WTC11 (cell line): ENCODE data around the gene GUCY2D. TPM values are rescaled to one million over a fixed set of nuclear protein-coding genes. Genes with fewer than 3 reads are reported as not detected.
"Not testable (repeated sequence)": the region's sequence is repeated elsewhere in the genome, so short reads cannot be mapped to it uniquely, and the experiment has no call there.

Source experiments
- ATAC-seq: fragments of 200-7000 bp; cut with Tn5 transposase; 2 replicates; pipeline ENCODE4 v1.10.0; 2021; ENCODE audit warnings: mild to moderate bottlenecking, moderate library complexity
- CTCF ChIA-PET: fragments of 300-600 bp; sonication (Branson Sonifier 250); formaldehyde crosslinking; loops from one replicate; lab custom pipeline; 2021; ENCODE audit warnings: antibody characterized with exemption; lab: Charles Lee
- POLR2A ChIA-PET: fragments of 350-600 bp; sonication (Branson Sonifier 250); formaldehyde crosslinking; loops from one replicate; lab custom pipeline; 2021; ENCODE audit warnings: antibody characterized with exemption; lab: Charles Lee
- DNase-seq: peaks from one replicate; pipeline ENCODE4 v3.0.0; 2021; ENCODE audit warnings: low spot score
- H3K27ac Mint-ChIP-seq: 2 replicates; pipeline ENCODE4 v1.8.0; 2021; ENCODE audit warnings: mixed read lengths
- H3K27me3 Mint-ChIP-seq: 2 replicates; pipeline ENCODE4 v1.8.0; 2021; ENCODE audit warnings: low read depth, mild to moderate bottlenecking, moderate library complexity, mixed read lengths
- H3K36me3 Mint-ChIP-seq: 2 replicates; pipeline ENCODE4 v1.8.0; 2021; ENCODE audit warnings: mixed read lengths
- H3K4me1 Mint-ChIP-seq: 2 replicates; pipeline ENCODE4 v1.8.0; 2022; ENCODE audit warnings: mixed read lengths
- H3K4me3 Mint-ChIP-seq: 2 replicates; pipeline ENCODE4 v1.8.0; 2021; ENCODE audit warnings: mild to moderate bottlenecking, moderate library complexity, mixed read lengths
- H3K9me3 Mint-ChIP-seq: 2 replicates; pipeline ENCODE4 v1.8.0; 2021; ENCODE audit warnings: mixed read lengths
- ATF1 ChIP-seq: sonication (generic); formaldehyde crosslinking; IDR thresholded peaks from 2 replicates; pipeline ENCODE4 v1.8.1; 2023; ENCODE audit warnings: mild to moderate bottlenecking, moderate library complexity, missing genetic modification reagents
- CTCF ChIP-seq: fragments of 200-600 bp; IDR thresholded peaks from 2 replicates; pipeline ENCODE4 v1.8.0; 2022; ENCODE audit warnings: antibody characterized with exemption
- EMX1 ChIP-seq: fragments of 250-450 bp; sonication (Bioruptor Pico); IDR thresholded peaks from 2 replicates; pipeline ENCODE4 v1.8.0; 2021; ENCODE audit warnings: mild to moderate bottlenecking
- FOXP4 ChIP-seq: sonication (generic); formaldehyde crosslinking; IDR thresholded peaks from 2 replicates; pipeline ENCODE4 v1.8.0; 2022; ENCODE audit warnings: mild to moderate bottlenecking, missing genetic modification reagents
- IRF2 ChIP-seq: sonication (generic); formaldehyde crosslinking; IDR thresholded peaks from 2 replicates; pipeline ENCODE4 v1.8.0; 2022; ENCODE audit warnings: low read depth, missing genetic modification reagents, borderline replicate concordance
- MLX ChIP-seq: sonication (generic); formaldehyde crosslinking; IDR thresholded peaks from 2 replicates; pipeline ENCODE4 v1.8.1; 2023; ENCODE audit warnings: mild to moderate bottlenecking, missing genetic modification reagents, moderate library complexity
- NR3C1 ChIP-seq: sonication (generic); formaldehyde crosslinking; conservative IDR thresholded peaks from 2 replicates; pipeline ENCODE4 v1.8.1; 2023; ENCODE audit warnings: low read depth, mild to moderate bottlenecking, missing genetic modification reagents
- SOX15 ChIP-seq: fragments of 250-450 bp; sonication (Bioruptor Pico); IDR thresholded peaks from 2 replicates; pipeline ENCODE4 v1.9.0; 2021; ENCODE audit warnings: mild to moderate bottlenecking
- TEAD1 ChIP-seq: sonication (generic); formaldehyde crosslinking; IDR thresholded peaks from 2 replicates; pipeline ENCODE4 v1.8.0; 2022; ENCODE audit warnings: mild to moderate bottlenecking, missing genetic modification reagents
- ZBTB21 ChIP-seq: sonication (generic); formaldehyde crosslinking; IDR thresholded peaks from 2 replicates; pipeline ENCODE4 v1.8.1; 2023; ENCODE audit warnings: mild to moderate bottlenecking, missing genetic modification reagents, borderline replicate concordance
- ZMAT4 ChIP-seq: fragments of 250-450 bp; sonication (Bioruptor Pico); IDR thresholded peaks from 2 replicates; pipeline ENCODE4 v1.9.0; 2021; ENCODE audit warnings: mild to moderate bottlenecking
- ZNF396 ChIP-seq: fragments of 250-450 bp; sonication (Bioruptor Pico); IDR thresholded peaks from 2 replicates; pipeline ENCODE4 v1.8.0; 2021; ENCODE audit warnings: mild to moderate bottlenecking, moderate library complexity, borderline replicate concordance
- total RNA-seq: library from RNA; stranded (reverse); gene quantifications from 3 replicates; pipeline ENCODE4 v1.2.3, GENCODE V29; 2021
- TF ChIP-seq, protein P1 (sequence below): sonication (generic); formaldehyde crosslinking; IDR thresholded peaks from 2 replicates; pipeline ENCODE4 v1.8.0; 2022; ENCODE audit warnings: mild to moderate bottlenecking, missing genetic modification reagents
- TF ChIP-seq, protein P2 (sequence below): sonication (generic); formaldehyde crosslinking; IDR thresholded peaks from 2 replicates; pipeline ENCODE4 v1.8.1; 2023; ENCODE audit warnings: mild to moderate bottlenecking, moderate library complexity, missing genetic modification reagents
- TF ChIP-seq, protein P3 (sequence below): sonication (generic); formaldehyde crosslinking; IDR thresholded peaks from 2 replicates; pipeline ENCODE4 v1.8.1; 2023; ENCODE audit warnings: mild to moderate bottlenecking, missing genetic modification reagents, borderline replicate concordance

Gene GUCY2D
- total RNA-seq, 1 experiment from 2014 or later: 0.87 TPM

DNA sequence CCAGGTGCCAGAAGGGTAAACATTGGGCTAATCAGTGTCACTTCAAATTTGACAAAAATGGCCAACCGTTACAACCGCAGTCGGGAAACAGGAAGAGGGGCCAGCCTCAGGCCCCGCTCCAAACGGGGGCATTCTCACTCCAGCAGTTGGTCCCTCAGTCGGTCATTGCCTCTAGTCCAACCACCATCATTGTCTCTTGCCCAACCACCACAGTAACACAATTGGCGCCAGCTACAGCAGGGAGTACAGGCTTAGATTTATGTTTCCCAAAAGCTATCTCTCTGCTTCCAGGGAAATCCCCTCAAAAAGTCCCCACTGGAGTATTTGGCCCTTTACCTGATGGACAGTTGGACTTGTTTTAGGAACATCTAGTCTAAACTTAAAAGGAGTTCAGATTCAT lies 56.7 kb downstream of the GUCY2D start (continued):
- no peak for TF ChIP-seq ZNF396 (CRISPR knock-in tag)
- TF ChIP-seq, protein P1, sequence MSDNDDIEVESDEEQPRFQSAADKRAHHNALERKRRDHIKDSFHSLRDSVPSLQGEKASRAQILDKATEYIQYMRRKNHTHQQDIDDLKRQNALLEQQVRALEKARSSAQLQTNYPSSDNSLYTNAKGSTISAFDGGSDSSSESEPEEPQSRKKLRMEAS (CRISPR knock-in tag): no peak

DNA sequence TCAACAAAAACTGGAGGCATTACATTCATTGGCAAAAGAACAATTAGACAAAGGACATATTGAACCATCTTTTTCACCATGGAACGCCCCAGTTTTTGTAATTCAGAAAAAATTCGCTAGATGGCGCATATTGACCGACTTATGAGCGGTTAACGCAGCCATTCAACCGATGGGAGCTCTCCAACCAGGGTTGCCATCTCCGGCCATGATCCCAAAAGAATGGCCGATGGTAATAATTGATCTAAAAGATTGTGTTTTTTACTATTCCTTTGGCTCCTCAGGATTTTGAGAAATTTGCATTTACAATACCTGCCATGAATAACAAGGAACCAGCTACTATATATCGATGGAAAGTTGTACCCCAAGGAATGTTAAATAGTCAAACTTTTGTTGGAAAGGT lies 57.9 kb downstream of the GUCY2D start:
- CTCF ChIA-PET: interaction anchor here (0.6 to 11.8 kb wide), 64 partner anchors 11 to 725 kb away, joined by 3 to 380 read pairs (median 4); partner anchors contain the start of genes ALOX15B, ALOXE3, BORCS6 and CNTROB
- peaks cover 45% of the 10 kb centered on the region for H3K27me3 Mint-ChIP-seq
- no peak overlapping the region for H3K4me3 Mint-ChIP-seq
- no peak for TF ChIP-seq IRF2 (CRISPR knock-in tag)
- TF ChIP-seq CTCF: peak; percentile 68
- peaks cover 52% of the 10 kb centered on the region for H3K4me1 Mint-ChIP-seq
- POLR2A ChIA-PET: interaction anchor here (0.6 to 1.0 kb wide), 4 partner anchors 60 to 147 kb away, joined by 3 to 6 read pairs (median 4); no protein-coding TSS in a partner anchor
- H3K36me3 Mint-ChIP-seq: no peaks in the 10 kb centered on the region
- DNase-seq (peak; percentile 60), ATAC-seq (peak; percentile 18; the same call in 1 of the 2 replicates)
- H3K27ac Mint-ChIP-seq: no peak overlapping the region
- H3K9me3 Mint-ChIP-seq: no peaks in the 10 kb centered on the region

GRCh38 chr17:8061851-8062250 lies 59.4 kb downstream of the GUCY2D start:
- ChIA-PET POLR2A (interaction anchor here (1.6 kb wide), 1 partner anchor 42 kb away, joined by 3 read pairs; no protein-coding TSS in a partner anchor), CTCF (interaction anchor here (1.3 to 11.8 kb wide), 8 partner anchors 13 to 229 kb away, joined by 4 to 380 read pairs (median 31); partner anchors contain the start of genes ALOXE3, HES7 and KDM6B)
- not testable (repeated sequence) for ATAC-seq, H3K27ac Mint-ChIP-seq, H3K36me3 Mint-ChIP-seq, H3K9me3 Mint-ChIP-seq
- peaks cover 56% of the 10 kb centered on the region for H3K4me1 Mint-ChIP-seq
- H3K4me3 Mint-ChIP-seq: peak overlapping the region; percentile 73
- DNase-seq: peak; percentile 42
- peaks cover 40% of the 10 kb centered on the region for H3K27me3 Mint-ChIP-seq

DNA sequence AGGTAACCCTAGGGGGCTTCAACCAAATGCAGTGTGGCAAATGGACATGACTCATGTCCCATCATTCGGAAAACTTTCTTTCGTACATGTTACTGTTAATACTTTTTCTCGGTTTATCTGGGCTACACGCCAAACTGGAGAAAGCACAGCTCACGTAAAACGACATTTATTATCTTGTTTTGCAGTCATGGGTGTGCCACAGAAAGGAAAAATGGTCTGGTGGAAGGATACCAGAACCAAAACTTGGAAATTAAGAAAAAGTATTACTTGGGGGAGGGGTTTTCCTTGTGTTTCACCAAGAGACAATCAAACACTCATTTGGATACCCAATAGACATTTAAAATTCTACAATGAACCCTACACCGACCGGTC lies 60.0 kb downstream of the GUCY2D start:
- ChIA-PET CTCF (interaction anchor here (0.6 to 11.8 kb wide), 9 partner anchors 12 to 229 kb away, joined by 3 to 380 read pairs (median 6); partner anchors contain the start of genes ALOXE3, HES7 and KDM6B), POLR2A (interaction anchor here (1.0 to 1.6 kb wide), 2 partner anchors 11 to 41 kb away, joined by 3 read pairs; no protein-coding TSS in a partner anchor)
- no peak overlapping the region for H3K27ac Mint-ChIP-seq
- H3K4me1 Mint-ChIP-seq: peaks cover 58% of the 10 kb centered on the region
- H3K36me3 Mint-ChIP-seq: no peaks in the 10 kb centered on the region
- peak overlapping the region; percentile 73 for H3K4me3 Mint-ChIP-seq
- ATAC-seq (no peak), DNase-seq (no peak)
- peaks cover 34% of the 10 kb centered on the region for H3K27me3 Mint-ChIP-seq
- no peaks in the 10 kb centered on the region for H3K9me3 Mint-ChIP-seq
- TF ChIP-seq EMX1: no peak
- TF ChIP-seq TEAD1: no peak
- no peak for TF ChIP-seq ZMAT4
- no peak for TF ChIP-seq FOXP4 (CRISPR knock-in tag)
- no peak for TF ChIP-seq MLX (CRISPR knock-in tag)
- no peak for TF ChIP-seq NR3C1 (CRISPR knock-in tag)
- no peak for TF ChIP-seq CTCF
- TF ChIP-seq ATF1: no peak
- TF ChIP-seq, protein P2, sequence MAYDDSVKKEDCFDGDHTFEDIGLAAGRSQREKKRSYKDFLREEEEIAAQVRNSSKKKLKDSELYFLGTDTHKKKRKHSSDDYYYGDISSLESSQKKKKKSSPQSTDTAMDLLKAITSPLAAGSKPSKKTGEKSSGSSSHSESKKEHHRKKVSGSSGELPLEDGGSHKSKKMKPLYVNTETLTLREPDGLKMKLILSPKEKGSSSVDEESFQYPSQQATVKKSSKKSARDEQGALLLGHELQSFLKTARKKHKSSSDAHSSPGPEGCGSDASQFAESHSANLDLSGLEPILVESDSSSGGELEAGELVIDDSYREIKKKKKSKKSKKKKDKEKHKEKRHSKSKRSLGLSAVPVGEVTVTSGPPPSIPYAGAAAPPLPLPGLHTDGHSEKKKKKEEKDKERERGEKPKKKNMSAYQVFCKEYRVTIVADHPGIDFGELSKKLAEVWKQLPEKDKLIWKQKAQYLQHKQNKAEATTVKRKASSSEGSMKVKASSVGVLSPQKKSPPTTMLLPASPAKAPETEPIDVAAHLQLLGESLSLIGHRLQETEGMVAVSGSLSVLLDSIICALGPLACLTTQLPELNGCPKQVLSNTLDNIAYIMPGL: no peak
- TF ChIP-seq SOX15 (CRISPR knock-in tag): no peak
- TF ChIP-seq ZBTB21: no peak
- TF ChIP-seq, protein P3, sequence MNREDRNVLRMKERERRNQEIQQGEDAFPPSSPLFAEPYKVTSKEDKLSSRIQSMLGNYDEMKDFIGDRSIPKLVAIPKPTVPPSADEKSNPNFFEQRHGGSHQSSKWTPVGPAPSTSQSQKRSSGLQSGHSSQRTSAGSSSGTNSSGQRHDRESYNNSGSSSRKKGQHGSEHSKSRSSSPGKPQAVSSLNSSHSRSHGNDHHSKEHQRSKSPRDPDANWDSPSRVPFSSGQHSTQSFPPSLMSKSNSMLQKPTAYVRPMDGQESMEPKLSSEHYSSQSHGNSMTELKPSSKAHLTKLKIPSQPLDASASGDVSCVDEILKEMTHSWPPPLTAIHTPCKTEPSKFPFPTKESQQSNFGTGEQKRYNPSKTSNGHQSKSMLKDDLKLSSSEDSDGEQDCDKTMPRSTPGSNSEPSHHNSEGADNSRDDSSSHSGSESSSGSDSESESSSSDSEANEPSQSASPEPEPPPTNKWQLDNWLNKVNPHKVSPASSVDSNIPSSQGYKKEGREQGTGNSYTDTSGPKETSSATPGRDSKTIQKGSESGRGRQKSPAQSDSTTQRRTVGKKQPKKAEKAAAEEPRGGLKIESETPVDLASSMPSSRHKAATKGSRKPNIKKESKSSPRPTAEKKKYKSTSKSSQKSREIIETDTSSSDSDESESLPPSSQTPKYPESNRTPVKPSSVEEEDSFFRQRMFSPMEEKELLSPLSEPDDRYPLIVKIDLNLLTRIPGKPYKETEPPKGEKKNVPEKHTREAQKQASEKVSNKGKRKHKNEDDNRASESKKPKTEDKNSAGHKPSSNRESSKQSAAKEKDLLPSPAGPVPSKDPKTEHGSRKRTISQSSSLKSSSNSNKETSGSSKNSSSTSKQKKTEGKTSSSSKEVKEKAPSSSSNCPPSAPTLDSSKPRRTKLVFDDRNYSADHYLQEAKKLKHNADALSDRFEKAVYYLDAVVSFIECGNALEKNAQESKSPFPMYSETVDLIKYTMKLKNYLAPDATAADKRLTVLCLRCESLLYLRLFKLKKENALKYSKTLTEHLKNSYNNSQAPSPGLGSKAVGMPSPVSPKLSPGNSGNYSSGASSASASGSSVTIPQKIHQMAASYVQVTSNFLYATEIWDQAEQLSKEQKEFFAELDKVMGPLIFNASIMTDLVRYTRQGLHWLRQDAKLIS: no peak
